CD4-positive, alpha-beta T cell treated with Interleukin-15 for 1 hour (primary cell): ENCODE data around the gene POLR2F.

Experiments used
- DNase-seq: peaks from one replicate; pipeline ENCODE4 v3.0.0-alpha.2; 2020

Gene POLR2F

GRCh38 chr22:37953437-37954179 lies at the start of gene POLR2F, which contains the start of gene C22orf23:
TSS of gene POLR2F (plus strand) at chr22:37953699. CDS start at chr22:37953788, 89 bp downstream.
TSS of gene C22orf23 (minus strand) at chr22:37953601. CDS start at chr22:37953149, 452 bp downstream.
- DNase-seq, result peak; percentile 96

DNA sequence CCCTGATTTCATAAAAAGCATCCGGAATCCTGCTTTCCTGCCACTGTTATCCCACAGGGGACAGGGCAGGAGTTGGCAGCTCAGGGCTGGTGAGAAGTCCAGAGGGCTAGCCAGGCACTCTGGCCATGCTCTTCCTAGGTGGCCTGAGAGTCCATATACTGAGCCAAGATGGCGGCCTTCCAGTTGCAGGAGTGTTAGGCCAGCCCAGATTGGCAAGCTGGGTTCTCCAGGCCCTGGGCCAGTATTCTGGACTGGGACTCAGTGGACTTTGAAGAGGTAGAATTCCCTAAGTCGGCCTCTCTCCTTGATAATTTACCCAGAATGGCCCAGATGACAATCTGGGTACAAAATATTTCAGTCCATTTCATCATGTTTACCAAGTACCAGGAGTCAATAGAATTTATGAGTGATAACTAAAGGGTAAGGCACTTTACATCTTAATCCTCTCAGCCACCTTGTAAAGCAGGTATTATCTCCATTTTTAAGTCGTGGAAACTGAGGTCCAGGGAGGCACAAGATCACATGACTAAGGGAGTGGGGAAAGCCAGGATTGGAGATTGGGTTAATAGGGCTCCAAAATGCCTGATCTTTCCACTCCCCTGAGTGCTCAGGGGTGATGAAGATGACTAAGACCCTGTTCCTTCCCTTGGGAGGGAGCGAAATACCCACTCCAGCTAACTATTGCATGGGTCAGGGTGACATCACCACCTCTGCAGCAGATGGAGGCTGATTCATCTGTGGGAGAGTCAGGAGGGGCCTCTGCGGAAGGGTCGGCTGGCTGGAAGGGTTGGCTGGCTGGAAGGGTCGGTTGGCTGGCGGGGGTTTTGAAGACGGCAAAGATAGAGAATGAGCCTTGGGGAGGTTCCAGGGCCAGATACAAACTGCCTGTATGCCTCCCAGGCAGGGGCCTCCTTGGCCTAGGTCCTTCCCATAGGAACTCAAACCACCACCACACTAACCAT lies 48.6 kb upstream of the POLR2F start:
- peak; percentile 48 for DNase-seq

GRCh38 chr22:37905534-37906363 lies 47.8 kb upstream of the POLR2F start, which contains the start of gene MICALL1:
TSS of gene MICALL1 (plus strand) at chr22:37906297. CDS start at chr22:37906423, 126 bp downstream.
- peak; percentile 69 for DNase-seq

DNA sequence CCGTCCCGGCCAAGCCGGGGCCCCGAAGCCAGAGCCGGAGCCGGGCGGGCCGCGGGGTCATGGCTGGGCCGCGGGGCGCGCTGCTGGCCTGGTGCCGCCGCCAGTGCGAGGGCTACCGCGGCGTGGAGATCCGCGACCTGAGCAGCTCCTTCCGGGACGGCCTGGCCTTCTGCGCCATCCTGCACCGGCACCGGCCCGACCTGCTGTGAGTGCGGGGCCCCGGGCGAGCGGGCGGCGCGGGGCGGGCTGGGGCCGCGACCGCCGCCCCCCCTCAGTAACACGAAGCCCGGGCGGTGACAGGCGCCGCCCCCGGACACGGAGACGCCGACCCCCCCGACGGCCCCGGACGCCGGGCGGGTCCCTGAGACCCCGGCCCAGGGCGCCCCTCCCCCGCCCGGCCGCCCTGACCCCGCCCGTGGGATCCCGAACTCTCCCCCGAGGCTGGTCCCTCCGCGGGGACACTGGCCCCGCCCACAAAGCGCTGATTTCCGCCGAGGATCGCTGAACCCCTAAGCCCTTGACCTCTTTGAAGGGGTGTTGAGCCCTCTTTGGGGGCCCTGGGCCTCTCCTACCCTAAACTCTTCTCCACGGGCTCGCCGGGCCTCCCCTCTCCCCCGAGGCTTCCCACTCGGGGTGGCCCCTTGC lies 47.0 kb upstream of the POLR2F start:
- DNase-seq, result no peak

DNA sequence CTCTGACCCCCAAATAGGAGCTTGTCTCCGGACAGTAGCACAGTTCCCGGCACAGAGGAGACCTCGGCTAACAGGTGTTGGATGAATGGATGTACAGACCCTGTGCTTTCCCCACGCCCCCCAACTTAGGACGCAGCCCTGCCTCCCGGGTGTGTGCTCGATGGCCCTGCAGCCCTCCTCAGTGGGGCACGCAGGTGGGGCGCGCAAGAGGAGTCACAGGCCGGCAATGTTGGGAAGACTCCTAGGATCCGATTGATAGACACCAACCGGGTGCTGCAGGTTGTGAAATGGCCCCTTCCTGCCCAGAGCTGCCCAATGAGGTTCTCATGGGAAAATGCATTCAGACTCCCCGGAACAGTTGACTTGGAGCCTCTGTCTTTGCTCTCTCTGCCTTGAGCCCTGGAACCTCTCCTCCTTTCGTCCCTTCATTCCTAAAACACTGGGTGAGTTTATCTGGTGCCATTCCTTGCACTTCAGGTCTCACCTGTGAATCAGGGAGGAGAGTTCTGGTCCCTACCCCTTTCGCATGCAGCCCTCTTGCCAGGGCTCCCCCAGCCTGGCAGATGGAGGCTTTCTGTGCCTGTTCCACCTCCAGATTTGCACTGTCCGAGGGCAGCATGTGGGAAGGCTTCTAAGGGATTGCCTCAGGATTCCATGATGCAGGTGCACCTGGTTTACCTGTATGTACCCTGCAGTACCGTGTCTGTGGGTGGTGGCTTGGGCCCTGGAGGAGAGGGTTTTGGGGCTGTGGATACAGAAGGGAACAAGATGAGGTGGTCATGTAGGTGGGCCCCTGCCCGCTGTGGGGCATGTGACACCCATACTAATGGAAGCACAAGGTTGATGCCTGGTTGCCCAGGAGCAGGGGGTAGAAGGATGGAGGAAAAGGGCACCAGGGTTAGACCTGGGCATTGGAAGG lies 46.2 kb upstream of the POLR2F start:
- DNase-seq, result no peak

- DNase-seq, result no peak
These were observed 43.7 kb upstream of the POLR2F start for GRCh38 chr22:37909766-37910165.

GRCh38 chr22:37910890-37911672 lies 42.4 kb upstream of the POLR2F start:
- DNase-seq, result no peak

- DNase-seq, result no peak
These were observed 41.8 kb upstream of the POLR2F start for GRCh38 chr22:37911697-37912096.

DNA sequence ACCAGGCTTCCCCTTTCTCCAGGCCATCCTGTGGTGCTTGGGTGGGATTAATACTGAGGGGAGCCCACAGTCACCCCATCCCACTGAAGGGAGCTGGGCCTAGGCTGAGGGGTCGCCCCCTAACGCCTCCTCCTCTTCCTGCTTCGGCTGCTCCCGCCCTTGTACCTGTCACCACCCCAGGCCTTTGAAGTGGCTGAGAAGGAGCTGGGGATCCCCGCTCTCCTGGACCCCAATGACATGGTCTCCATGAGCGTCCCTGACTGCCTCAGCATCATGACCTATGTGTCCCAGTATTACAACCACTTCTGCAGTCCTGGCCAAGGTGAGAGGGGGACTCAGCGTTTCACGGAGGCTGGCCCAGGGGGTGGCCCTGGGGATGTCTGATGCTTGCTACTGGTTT lies 41.3 kb upstream of the POLR2F start:
- DNase-seq, result no peak

DNA sequence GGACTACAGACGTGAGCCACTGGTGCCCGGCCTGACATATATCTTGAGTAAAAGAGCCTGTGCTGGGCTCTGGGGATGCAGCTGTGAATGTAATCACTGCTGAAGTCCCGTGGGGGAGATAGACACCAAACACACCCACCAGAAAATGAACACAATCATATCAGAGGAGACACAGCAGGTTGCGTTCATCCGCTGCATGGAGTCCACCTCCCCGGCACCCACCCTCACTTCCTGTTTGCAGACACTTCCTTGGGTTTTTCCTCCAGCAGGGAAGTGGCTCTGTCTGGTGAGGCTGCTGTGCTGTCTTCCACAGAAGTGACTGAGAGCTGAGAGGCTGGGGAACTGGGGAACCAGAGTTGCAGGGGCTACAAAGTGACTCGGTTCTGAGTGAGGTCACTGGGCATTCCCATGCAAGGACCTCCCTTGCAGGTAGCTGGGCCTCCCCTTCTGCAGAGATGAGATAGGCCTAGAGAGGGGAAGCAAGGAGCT lies 40.2 kb upstream of the POLR2F start:
- DNase-seq, result no peak

DNA sequence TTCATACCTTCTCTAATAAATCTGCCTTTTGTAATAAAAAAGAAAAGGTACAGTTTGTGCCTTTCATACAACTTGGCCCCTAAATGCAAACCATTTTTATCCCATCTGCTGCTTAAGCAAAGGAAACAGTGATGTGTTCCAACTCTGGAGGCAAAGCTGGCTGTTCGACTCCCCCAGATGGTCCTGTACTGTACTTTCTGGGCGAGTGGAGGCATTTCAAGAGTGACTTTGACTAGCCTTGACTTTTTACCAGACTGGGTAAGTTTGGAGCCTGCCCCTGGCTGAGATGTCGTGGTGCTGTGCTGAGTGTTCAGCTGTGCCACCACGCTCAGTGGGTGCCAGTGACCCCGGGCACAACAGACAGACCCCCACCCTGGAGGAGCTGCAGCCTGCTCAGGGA lies 37.2 kb upstream of the POLR2F start:
- no peak for DNase-seq

DNA sequence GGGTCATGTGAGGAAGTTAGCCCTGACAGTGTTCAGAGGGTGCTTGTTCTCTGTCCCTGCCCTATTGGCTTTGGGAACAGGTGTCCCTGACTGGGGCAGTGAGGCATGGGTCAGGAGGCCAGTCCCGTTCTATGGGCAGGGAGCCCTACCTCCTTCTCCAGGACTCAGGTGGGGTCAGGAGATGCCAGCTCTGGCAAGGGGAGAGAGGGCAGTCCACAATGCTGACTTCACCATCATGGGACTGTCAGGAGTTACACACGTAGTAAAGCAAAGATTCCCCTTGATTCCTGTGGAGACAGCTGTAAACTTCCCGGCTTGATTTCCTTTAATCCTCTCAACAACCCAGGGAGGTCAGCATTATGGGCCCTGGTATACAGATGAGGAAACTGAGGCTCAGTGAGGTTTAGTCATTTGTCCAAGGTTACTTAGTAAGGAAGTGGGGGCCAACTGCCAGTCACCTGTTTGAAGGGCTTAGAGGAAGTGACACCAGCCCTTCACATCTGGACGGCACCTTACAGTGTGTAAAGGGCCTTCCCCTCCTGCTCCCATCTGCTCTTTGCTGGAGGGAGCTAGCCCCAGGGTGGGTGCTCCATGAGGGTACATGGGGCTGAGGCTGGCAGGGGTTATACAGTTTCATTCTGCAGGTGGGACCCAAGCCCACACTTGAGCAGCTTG lies 35.5 kb upstream of the POLR2F start:
- DNase-seq, result no peak

DNA sequence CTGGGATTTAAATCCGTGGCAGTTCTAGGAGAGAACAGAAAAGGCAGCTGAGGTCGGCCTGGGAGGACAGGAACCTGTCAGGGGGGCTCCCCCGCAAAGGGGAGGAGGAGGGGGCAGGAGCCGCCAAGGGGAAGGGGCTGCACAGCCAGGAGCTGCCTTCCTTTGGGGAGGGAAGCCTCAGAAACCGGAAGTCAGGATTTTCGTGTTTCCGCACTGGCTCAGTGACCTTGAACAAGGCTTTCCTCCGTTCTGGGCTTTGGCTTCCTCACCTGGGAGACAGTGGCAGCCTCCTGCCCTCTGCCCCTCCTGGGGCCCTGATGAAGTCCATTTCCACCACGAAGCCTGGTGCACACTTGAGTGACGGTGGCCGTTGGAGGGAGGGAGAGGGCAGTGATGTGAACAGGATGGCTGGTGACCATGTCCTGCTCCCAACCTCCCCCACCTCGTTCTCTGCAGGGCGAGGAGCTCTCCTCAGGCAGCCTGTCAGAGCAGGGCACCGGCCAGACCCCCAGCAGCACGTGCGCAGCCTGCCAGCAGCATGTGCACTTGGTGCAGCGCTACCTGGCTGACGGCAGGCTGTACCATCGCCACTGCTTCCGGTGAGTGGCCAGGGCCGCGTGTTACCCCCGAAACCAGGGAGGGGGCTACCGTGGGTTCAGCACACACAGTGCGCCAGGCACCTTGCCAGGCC lies 34.8 kb upstream of the POLR2F start:
- no peak for DNase-seq

- DNase-seq, result no peak
These were observed 33.4 kb upstream of the POLR2F start for GRCh38 chr22:37920126-37920525.

- DNase-seq, result no peak
These were observed 31.3 kb upstream of the POLR2F start for GRCh38 chr22:37922191-37922590.

DNA sequence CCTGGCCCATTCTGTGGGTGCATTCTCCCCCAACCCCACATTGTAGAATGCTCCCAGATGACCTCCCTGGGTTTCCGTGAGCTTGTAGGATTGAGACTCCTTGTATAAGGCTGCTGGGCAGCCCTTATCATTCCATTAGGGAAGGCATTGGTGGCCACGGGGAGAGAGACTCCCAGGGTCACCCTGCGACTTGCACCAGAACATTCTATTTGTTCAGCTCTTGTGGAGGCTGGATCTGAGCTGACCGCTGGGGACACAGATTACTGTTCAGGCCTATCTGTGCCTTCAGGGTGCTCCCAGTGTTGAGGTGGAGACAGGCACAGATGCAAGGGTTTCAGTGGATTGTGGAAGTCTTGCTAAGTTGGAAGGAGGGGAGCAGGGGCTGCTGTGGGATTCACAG lies 29.6 kb upstream of the POLR2F start:
- no peak for DNase-seq

GRCh38 chr22:37924386-37925065 lies 29.0 kb upstream of the POLR2F start:
- no peak for DNase-seq

GRCh38 chr22:37925330-37925729 lies 28.2 kb upstream of the POLR2F start:
- no peak for DNase-seq
